Measurements from ENCODE around the gene SRPX. TPM values are rescaled to one million over a fixed set of nuclear protein-coding genes. Genes with fewer than 3 reads are reported as not detected.

The SRPX gene
- total and polyA plus RNA-seq, 10 of the 15 experiments (the other 5 are each of a cell fraction or from before 2014, with no cell fraction given): 0.05 to 0.79 (median 0.23) TPM; not detected in 1

DNA sequence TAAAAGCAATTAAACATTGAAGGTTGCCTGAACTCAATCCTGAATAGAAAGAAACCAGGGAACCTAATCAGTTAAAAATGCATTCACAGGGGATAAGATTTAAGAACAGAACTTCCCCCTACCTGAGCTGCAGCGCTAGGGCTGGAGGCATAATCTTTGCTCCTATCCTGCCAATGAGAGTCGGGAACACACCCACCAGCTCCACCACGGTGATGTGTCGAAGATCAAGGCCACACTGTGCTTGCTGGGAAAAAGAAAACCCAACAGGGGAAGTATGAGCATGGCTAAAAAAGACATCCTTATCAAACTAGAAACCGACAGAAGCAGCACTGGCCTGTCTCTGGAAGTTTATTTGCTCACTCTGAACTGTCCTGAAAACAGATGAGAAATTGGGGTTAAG, 66.3 kb downstream of the SRPX start:
- Histone ChIP-seq H3K9me3 (replicated peaks; ENCODE audit: control insufficient read depth, insufficient read depth, low read length) (no peaks in the 10 kb centered on the region), H4K20me1 (ENCODE audit: control insufficient read depth, insufficient read depth) (no peaks in the 10 kb centered on the region), H3K4me3 (no peak overlapping the region), H2AFZ (ENCODE audit: control insufficient read depth, low read depth, low read length) (no peak overlapping the region), H3K4me1 (ENCODE audit: control insufficient read depth, insufficient read depth, low read length) (no peaks in the 10 kb centered on the region), H3K4me2 (ENCODE audit: control insufficient read depth, insufficient read depth) (no peak overlapping the region), H3K36me3 (ENCODE audit: control insufficient read depth in 2 of 2, insufficient read depth in 2 of 2, low read length in 1 of 2) (no peaks in the 10 kb centered on the region), H3K79me2 (ENCODE audit: control insufficient read depth, insufficient read depth, low read length) (no peaks in the 10 kb centered on the region), H3K9ac (ENCODE audit: control insufficient read depth, insufficient read depth, low read length) (no peak overlapping the region), H3K27ac (ENCODE audit: control insufficient read depth, insufficient read depth) (no peak overlapping the region), H3K27me3 (replicated peaks in 1 of 2; ENCODE audit: control insufficient read depth in 2 of 2, insufficient read depth in 2 of 2, low read length in 1 of 2) (no peaks in the 10 kb centered on the region; a peak in 1 of 4 replicates)
- ChIA-PET RAD21 (ENCODE audit: unreplicated experiment) (no interaction called here), POLR2A (no interaction called here), SMC1A (ENCODE audit: uncharacterized antibody, unreplicated experiment) (no interaction called here), CTCF (no interaction called here)
- WGBS (ENCODE audit: insufficient coverage, insufficient replicate concordance, low lambda C conversion rate, missing lambda C conversion rate): 0% methylated on average over 5 of the region's 5 CpGs
- DNase-seq (ENCODE audit: low read depth, low spot score) (no peak), ATAC-seq (no peak), FAIRE-seq (no peak)
- intact Hi-C loops (cut with micrococcal nuclease; ENCODE audit: unreplicated experiment): no loop called here
- no TSS peak for BruUV-seq (replicated peaks)
- TF ChIP-seq PAX5 (IDR thresholded peaks at IDR 0.05; ENCODE audit: borderline replicate concordance, low read depth, low read length) (no peak), STAT1 (conservative IDR thresholded peaks at IDR 0.05) (no peak), ZNF207 (IDR thresholded peaks at IDR 0.05; ENCODE audit: borderline replicate concordance) (no peak)
- TF ChIP-seq, protein P1, sequence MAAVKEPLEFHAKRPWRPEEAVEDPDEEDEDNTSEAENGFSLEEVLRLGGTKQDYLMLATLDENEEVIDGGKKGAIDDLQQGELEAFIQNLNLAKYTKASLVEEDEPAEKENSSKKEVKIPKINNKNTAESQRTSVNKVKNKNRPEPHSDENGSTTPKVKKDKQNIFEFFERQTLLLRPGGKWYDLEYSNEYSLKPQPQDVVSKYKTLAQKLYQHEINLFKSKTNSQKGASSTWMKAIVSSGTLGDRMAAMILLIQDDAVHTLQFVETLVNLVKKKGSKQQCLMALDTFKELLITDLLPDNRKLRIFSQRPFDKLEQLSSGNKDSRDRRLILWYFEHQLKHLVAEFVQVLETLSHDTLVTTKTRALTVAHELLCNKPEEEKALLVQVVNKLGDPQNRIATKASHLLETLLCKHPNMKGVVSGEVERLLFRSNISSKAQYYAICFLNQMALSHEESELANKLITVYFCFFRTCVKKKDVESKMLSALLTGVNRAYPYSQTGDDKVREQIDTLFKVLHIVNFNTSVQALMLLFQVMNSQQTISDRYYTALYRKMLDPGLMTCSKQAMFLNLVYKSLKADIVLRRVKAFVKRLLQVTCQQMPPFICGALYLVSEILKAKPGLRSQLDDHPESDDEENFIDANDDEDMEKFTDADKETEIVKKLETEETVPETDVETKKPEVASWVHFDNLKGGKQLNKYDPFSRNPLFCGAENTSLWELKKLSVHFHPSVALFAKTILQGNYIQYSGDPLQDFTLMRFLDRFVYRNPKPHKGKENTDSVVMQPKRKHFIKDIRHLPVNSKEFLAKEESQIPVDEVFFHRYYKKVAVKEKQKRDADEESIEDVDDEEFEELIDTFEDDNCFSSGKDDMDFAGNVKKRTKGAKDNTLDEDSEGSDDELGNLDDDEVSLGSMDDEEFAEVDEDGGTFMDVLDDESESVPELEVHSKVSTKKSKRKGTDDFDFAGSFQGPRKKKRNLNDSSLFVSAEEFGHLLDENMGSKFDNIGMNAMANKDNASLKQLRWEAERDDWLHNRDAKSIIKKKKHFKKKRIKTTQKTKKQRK (IDR thresholded peaks at IDR 0.05; ENCODE audit: low read depth, low read length): no peak
- TF ChIP-seq, protein P2, sequence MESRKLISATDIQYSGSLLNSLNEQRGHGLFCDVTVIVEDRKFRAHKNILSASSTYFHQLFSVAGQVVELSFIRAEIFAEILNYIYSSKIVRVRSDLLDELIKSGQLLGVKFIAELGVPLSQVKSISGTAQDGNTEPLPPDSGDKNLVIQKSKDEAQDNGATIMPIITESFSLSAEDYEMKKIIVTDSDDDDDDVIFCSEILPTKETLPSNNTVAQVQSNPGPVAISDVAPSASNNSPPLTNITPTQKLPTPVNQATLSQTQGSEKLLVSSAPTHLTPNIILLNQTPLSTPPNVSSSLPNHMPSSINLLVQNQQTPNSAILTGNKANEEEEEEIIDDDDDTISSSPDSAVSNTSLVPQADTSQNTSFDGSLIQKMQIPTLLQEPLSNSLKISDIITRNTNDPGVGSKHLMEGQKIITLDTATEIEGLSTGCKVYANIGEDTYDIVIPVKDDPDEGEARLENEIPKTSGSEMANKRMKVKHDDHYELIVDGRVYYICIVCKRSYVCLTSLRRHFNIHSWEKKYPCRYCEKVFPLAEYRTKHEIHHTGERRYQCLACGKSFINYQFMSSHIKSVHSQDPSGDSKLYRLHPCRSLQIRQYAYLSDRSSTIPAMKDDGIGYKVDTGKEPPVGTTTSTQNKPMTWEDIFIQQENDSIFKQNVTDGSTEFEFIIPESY (IDR thresholded peaks at IDR 0.05): no peak
- TF ChIP-seq, protein P3, sequence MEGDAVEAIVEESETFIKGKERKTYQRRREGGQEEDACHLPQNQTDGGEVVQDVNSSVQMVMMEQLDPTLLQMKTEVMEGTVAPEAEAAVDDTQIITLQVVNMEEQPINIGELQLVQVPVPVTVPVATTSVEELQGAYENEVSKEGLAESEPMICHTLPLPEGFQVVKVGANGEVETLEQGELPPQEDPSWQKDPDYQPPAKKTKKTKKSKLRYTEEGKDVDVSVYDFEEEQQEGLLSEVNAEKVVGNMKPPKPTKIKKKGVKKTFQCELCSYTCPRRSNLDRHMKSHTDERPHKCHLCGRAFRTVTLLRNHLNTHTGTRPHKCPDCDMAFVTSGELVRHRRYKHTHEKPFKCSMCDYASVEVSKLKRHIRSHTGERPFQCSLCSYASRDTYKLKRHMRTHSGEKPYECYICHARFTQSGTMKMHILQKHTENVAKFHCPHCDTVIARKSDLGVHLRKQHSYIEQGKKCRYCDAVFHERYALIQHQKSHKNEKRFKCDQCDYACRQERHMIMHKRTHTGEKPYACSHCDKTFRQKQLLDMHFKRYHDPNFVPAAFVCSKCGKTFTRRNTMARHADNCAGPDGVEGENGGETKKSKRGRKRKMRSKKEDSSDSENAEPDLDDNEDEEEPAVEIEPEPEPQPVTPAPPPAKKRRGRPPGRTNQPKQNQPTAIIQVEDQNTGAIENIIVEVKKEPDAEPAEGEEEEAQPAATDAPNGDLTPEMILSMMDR (IDR thresholded peaks at IDR 0.05 in 2 of 3, conservative IDR thresholded peaks at IDR 0.05 in 1 of 3; ENCODE audit: control insufficient read depth in 2 of 3, extremely low read depth in 1 of 3, insufficient read depth in 1 of 3, low read depth in 3 of 3, low read length in 3 of 3): no peak
- in situ Hi-C loops (cut with MboI): loop anchor here (25.0 kb wide), 1 partner anchor 642 kb away; no protein-coding TSS in a partner anchor

Data from GM12878 (cell line).